ENCODE measurements around the gene ARID3B. TPM values are rescaled to one million over a fixed set of nuclear protein-coding genes. Genes with fewer than 3 reads are reported as not detected.

ARID3B gene
- total RNA-seq, 2 experiments from 2014 or later = 39.4 to 43.0 TPM

DNA sequence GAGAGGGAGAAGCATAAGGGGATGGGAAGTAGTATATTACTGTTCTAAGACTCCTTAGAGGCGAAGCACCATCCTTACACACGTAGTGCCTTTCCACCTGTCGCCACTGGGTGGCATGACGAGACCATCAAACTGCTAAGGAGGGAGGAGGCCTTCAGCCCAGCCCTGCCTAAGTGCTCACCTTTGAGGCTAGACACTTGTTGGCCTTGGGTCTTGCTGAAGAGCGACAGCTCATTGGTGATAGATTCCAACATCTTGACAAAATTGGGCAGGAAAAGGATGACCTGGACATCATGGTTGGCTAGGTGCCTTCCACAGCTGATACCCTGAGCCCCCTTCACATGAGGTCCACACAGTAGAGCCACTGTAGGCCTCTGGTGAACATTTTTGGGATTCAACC lies 94.2 kb downstream of the ARID3B start:
- POLR2A ChIA-PET = interaction anchor here (1.7 kb wide), 1 partner anchor 134 kb away, joined by 6 read pairs; no protein-coding TSS in a partner anchor
- peak; percentile 80 for ATAC-seq (ENCODE audit: low read depth)
- no peaks in the 10 kb centered on the region for H3K9me3 Mint-ChIP-seq
- peaks cover 11% of the 10 kb centered on the region for H3K4me1 Mint-ChIP-seq
- no peaks in the 10 kb centered on the region for H3K27me3 Mint-ChIP-seq
- H3K36me3 Mint-ChIP-seq = peaks cover 18% of the 10 kb centered on the region
- peak; percentile 78 for DNase-seq
- no peak overlapping the region for H3K27ac Mint-ChIP-seq
- no peak overlapping the region for H3K4me3 Mint-ChIP-seq

DNA sequence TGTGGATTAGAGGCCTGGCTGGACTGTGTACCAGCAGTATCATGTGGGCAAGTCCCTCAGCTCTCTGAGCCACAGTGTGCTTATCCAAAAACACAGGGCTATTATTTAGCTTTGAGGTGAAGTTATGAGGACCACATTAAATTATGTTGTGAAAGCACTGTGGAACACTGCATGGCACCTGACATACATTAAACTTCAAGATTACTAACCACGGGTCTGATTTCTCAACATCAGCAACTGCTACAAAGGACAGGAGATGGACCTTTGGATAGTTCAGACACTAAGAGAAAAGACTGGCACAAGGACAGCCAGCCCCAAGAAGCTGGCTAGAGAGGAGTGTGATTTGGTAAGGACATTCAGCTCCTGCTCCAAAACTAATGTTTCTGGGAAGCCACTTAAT lies 96.0 kb downstream of the ARID3B start:
- Mint-ChIP-seq H3K36me3 (peaks cover 17% of the 10 kb centered on the region), H3K9me3 (no peaks in the 10 kb centered on the region), H3K4me1 (peaks cover 11% of the 10 kb centered on the region), H3K4me3 (no peak overlapping the region), H3K27me3 (no peaks in the 10 kb centered on the region), H3K27ac (no peak overlapping the region)
- ATAC-seq (ENCODE audit: low read depth) = no peak
- POLR2A ChIA-PET = no interaction called here
- DNase-seq = no peak

DNA sequence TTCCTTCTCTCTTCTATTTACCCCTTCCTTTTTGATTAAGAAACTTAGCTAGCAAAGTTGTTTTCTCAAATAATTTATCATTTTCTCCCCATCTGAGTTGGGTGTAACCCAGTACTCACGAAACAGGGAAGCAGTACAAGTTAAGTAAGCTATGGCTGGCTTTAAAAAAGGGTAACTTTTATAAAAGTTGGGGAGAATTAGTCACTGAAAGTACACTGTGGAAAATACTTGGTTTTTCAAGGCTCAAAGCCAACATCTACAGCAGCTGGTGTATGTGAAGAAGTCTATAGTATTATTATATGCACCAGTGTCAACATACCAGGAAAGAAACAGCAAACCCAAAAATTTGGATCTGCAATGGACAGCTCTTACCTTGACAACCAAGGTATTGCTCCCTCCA lies 100.1 kb downstream of the ARID3B start:
- no peak overlapping the region for H3K4me3 Mint-ChIP-seq
- H3K27me3 Mint-ChIP-seq = no peaks in the 10 kb centered on the region
- peaks cover 15% of the 10 kb centered on the region for H3K4me1 Mint-ChIP-seq
- H3K36me3 Mint-ChIP-seq = peaks cover 11% of the 10 kb centered on the region
- ATAC-seq (ENCODE audit: low read depth) (no peak), DNase-seq (no peak)
- H3K9me3 Mint-ChIP-seq = no peaks in the 10 kb centered on the region
- POLR2A ChIA-PET = no interaction called here
- H3K27ac Mint-ChIP-seq = peak overlapping the region; percentile 63

DNA sequence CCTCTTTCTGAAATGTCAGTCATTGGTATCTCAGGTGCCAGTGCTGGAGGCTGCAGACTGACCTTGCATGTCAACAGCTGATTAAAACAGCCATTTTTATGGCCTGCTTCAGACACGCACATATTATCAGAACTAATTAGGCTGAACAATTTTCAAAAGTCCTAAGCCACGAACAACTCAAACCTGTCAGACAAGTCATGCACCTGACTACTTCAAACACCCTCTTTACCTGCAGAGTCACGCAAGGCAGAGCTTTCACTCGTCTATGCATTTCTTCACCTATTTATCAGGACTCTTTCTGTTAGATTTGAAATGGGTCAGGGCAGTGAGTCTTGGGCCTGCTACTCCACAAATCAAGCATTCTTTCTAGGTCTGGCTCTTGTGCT lies 101.3 kb downstream of the ARID3B start:
- peaks cover 15% of the 10 kb centered on the region for H3K4me1 Mint-ChIP-seq
- ATAC-seq (ENCODE audit: low read depth) (no peak), DNase-seq (no peak)
- H3K4me3 Mint-ChIP-seq = no peak overlapping the region
- H3K9me3 Mint-ChIP-seq = no peaks in the 10 kb centered on the region
- peaks cover 11% of the 10 kb centered on the region for H3K36me3 Mint-ChIP-seq
- no peaks in the 10 kb centered on the region for H3K27me3 Mint-ChIP-seq
- POLR2A ChIA-PET = no interaction called here
- no peak overlapping the region for H3K27ac Mint-ChIP-seq

DNA sequence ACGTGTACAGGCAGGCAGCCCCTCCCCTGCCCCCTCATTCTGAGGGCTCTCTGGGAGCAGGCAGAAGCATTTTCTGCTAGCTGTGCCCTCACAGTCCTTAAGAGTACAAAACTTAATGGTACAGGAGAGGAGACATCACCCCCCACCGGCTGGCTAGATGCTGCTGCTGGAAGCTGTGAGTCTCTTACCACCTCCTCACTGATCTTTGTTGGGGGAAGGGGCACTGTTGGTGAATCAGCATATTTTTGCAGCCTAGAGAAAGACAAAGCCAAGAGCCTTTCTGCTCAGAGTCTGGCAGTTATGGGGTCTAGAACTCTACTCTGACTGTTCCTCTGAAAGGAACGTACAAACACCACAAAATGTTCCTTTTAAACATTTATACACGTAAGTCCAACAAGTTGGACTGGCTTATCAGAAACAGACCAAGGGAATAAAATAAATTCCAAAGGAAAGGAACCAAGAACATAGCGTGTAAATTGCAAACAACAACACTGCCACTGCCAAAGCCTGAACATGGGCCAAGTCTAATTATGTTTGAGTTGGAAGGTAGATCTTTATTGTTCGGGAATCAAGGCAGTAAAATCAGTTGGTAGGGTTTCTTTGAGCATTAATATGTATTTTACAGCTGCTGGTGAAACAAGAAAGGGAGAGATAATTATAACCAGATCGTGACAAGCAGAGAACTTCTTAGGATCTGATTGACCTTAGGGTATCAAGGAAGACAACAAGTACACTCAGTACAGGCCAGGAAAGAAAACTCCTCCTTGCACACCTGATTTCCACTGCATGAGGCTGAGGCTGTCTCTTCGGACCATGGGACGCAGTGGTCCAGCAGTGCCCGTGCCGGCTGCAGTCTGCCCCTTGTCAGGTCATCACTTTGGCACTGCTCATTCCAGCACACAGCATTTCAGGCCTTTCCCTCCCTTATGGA lies 102.0 kb downstream of the ARID3B start:
- POLR2A ChIA-PET = no interaction called here
- Mint-ChIP-seq H3K4me1 (peaks cover 15% of the 10 kb centered on the region), H3K4me3 (no peak overlapping the region), H3K27ac (no peak overlapping the region), H3K27me3 (no peaks in the 10 kb centered on the region), H3K9me3 (no peaks in the 10 kb centered on the region), H3K36me3 (peaks cover 9% of the 10 kb centered on the region)
- no peak for DNase-seq
- ATAC-seq (ENCODE audit: low read depth) = no peak

DNA sequence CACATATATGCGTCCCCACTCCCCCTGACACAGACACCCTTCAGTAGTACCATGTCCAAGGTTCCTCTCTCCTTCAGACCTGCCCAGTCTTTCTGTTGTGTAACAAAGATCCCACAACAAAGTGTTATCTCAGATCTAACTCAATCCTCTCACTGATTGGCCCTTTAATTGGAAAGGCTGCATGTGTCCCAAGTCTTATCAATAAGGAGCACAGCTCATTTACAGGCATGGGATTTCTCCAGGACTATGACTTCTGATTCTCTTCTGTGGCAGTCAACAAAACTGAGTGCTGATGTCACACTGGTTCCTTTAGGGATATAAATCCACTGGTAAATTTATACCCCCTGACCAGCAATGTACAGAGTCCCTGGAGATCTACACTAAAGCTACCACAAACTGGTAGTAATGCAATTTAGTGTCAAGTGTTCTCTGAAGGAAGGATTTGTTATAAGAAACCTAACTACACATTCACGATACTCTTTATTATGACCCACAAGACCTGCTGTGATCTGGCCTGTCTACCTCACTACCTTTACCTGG lies 102.7 kb downstream of the ARID3B start:
- no peak for ATAC-seq (ENCODE audit: low read depth)
- DNase-seq = no peak
- Mint-ChIP-seq H3K4me3 (no peak overlapping the region), H3K9me3 (no peaks in the 10 kb centered on the region), H3K4me1 (peaks cover 16% of the 10 kb centered on the region), H3K27ac (no peak overlapping the region), H3K36me3 (peaks cover 6% of the 10 kb centered on the region), H3K27me3 (no peaks in the 10 kb centered on the region)
- POLR2A ChIA-PET = no interaction called here

DNA sequence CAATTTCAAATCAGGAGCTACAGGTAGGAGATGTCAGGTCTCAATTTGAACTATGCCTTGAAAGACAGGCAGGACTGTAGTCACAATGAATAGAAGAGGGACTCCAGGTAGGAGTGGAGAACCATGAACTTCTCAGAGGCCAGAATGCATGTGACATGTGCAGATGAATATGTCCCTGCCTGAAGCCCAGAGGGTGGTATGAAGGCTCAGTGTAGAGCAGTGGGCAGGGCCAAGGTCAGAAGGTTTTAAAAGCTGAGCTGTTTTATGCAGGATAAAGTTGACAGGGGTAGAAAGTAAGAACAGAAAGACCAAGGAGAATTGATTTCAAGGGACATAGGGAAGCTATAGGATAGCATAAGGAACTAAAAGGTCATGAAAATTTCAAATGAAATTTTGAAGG lies 105.5 kb downstream of the ARID3B start:
- Mint-ChIP-seq H3K4me1 (peaks cover 20% of the 10 kb centered on the region), H3K9me3 (no peaks in the 10 kb centered on the region), H3K27me3 (no peaks in the 10 kb centered on the region), H3K27ac (peak overlapping the region; percentile 4), H3K36me3 (peaks cover 7% of the 10 kb centered on the region), H3K4me3 (no peak overlapping the region)
- POLR2A ChIA-PET = interaction anchor here (0.7 kb wide), 1 partner anchor 1207 kb away, joined by 5 read pairs; no protein-coding TSS in a partner anchor
- DNase-seq (no peak), ATAC-seq (ENCODE audit: low read depth) (no peak)

Other genes starting within 250 kb of the ARID3B start
- gene CYP11A1, start 173.6 kb upstream of the ARID3B start, total RNA-seq = not detected
- 10 to 100 TPM; 15.2 to 15.8 TPM for gene SEMA7A, start 107.3 kb upstream of the ARID3B start, total RNA-seq
- 10 to 100 TPM; 55.3 to 63.2 TPM for gene UBL7, start 80.1 kb upstream of the ARID3B start, total RNA-seq
- gene CLK3, start 74.6 kb downstream of the ARID3B start, total RNA-seq = 100 to 1,000 TPM; 134 to 148 TPM
- gene EDC3, start 154.8 kb downstream of the ARID3B start, total RNA-seq = 10 to 100 TPM; 46.7 to 47.0 TPM
- 10 to 100 TPM; 12.0 to 12.4 TPM for gene CYP1A1, start 184.3 kb downstream of the ARID3B start, total RNA-seq
- gene CYP1A2, start 207.6 kb downstream of the ARID3B start, total RNA-seq = not detected
- 100 to 1,000 TPM; 269 to 281 TPM for gene CSK, start 240.9 kb downstream of the ARID3B start, total RNA-seq